22Rv1 (cell line): Measurements from ENCODE around the gene HLF.

Experiments used
- CTCF ChIP-seq: fragments of 450-650 bp; IDR thresholded peaks from 2 replicates; pipeline ENCODE4 v1.5.1; 2017; ENCODE audit warnings: mild to moderate bottlenecking
- ZFX ChIP-seq: fragments of 450-650 bp; IDR thresholded peaks from 2 replicates; pipeline ENCODE4 v1.6.1; 2017; ENCODE audit warnings: antibody characterized with exemption, borderline replicate concordance

- TF ChIP-seq CTCF (no peak), ZFX (no peak)
Observed at GRCh38 chr17:55314061-55314783, 49.5 kb downstream of the HLF start.
